Superior temporal gyrus (tissue), 1 donor: ENCODE results near the gene SLC32A1.

Experiments
- DNase-seq: peaks from one replicate; pipeline ENCODE4 v3.0.0-alpha.2; 2016; ENCODE audit errors: extremely low spot score

Gene SLC32A1

DNA sequence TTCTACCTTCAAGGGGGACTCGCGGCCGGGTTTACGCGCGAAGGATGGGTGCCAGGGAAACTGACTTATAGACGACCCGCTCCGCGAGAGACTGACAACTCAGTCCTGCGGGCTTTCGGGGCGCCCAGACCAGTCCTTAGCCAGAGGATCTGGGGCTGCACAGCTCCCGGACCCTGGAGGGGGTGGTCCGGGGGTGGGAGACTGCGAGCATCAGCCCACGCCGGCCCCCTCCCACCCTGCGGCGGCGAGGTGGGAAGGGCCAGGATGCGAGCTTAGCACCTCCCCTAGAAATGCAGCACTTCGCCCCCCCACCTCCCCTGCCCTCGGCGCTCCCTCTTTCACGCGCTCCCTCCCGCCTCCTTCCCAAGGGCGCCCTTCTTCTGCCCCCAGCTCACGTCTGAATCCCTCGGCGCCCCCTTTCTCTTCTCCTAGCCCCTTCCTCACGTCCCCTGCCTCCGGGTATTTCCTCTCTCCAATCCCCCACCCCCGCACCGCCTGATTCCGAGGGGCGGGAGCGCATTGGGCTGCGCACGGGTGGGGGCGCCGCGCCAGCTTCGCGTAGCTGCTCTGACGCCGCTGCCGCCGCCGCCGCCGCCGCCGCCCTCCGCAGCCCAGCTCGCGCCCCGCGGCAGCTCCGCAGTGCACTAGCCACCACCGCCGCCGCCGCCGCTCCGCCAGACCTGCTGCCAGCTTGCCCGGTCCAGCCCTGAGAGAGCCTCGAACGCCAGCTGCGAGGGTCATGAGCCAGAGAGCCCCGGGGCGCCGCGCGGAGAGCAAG is at the start of gene SLC32A1:
Gene SLC32A1 (plus strand): TSS at position 639 of the 778 bp plus-strand sequence. CDS start 239 bp downstream, outside the sequence.
- DNase-seq = no peak

DNA sequence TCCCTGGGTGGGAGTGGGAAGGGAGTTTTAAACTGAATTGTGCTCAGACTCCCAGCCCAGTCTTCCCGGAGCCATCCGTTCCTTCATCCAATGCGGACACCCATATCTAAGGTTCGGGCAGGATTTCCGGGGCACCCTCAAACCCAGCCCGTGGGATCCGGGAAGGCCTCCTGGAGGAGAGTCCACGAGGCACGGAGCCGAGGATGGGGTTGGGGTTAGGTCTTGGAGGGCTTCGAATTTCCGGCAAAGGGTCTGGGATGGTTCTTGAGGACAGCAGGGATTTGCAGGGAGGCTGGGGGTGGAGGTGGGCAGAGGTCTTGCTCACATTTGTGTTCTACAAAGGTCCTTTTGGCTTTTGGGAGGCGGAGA is 49.5 kb upstream of the SLC32A1 start:
- DNase-seq = no peak

DNA sequence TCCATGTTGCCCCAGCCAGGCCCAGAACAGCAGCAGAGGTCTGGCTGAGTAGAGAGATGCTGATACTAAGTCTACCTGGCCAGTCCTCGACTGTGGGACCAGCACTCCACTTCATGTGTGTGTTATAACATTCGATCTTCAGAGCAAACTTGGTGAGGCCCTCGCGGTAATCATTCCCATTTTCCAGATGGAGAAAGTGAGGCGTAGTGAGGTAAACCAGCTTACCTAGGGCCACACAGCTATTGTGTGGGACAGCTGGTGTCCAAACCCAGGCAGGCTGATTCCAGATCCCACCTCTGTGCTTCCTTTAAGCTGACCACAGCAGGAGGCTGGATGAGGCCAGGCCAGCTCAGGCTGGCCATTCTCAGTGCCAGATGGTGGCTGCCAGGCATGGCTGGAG is 47.7 kb upstream of the SLC32A1 start:
- no peak for DNase-seq

- peak; percentile 30 for DNase-seq
These were observed 43.6 kb upstream of the SLC32A1 start for GRCh38 chr20:38680500-38681306.

DNA sequence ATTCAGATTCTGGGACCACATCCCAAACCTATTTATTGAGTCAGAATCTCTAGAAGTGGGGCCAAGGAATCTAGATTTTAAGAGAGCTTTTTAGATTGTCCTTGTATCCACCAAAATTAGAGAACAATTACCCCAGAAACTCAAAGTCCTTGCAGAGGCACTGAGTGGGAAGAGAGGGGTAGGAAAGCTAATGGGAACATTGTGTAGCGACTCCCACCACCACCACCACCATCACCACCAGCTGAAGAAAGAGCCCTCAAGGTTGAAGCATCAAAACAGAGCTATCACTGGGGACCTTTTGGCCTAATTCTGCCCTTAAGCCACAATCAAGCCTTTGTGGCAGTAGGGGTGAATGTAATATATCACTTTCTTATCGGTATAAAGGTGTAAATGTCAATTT is 39.0 kb upstream of the SLC32A1 start:
- DNase-seq = no peak

- no peak for DNase-seq
These were observed 38.3 kb upstream of the SLC32A1 start for GRCh38 chr20:38685853-38686473.

GRCh38 chr20:38692436-38693411 is 31.6 kb upstream of the SLC32A1 start:
- peak; percentile 75 for DNase-seq

GRCh38 chr20:38697306-38697705 is 27.0 kb upstream of the SLC32A1 start:
- no peak for DNase-seq

GRCh38 chr20:38698541-38698940 is 25.7 kb upstream of the SLC32A1 start:
- no peak for DNase-seq

DNA sequence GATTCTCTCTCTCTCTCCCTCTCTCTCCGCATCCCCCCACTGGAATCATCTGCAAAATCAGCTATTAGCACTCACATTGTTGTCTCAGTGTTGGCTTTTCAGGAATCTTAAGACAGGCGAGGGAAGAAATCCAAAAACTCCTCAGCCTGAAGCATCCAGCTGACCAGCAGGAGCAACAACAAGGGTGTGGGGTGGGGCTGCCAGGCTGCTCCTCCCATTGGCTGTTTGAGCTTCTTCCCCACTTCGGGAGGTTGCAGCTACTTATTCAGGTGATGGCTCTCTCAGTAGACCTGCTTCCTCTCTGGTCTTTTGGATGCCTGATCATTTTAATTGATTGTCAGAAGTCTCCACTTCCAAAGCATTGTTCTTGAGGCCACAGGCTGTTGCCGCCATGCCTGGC is 24.1 kb upstream of the SLC32A1 start:
- no peak for DNase-seq

- DNase-seq = no peak
These were observed 23.4 kb upstream of the SLC32A1 start for GRCh38 chr20:38700926-38701325.

GRCh38 chr20:38703526-38703925 is 20.8 kb upstream of the SLC32A1 start:
- DNase-seq = no peak

GRCh38 chr20:38704136-38704535 is 20.1 kb upstream of the SLC32A1 start:
- DNase-seq = no peak

- DNase-seq = no peak
These were observed 17.8 kb upstream of the SLC32A1 start for GRCh38 chr20:38706509-38706908.

GRCh38 chr20:38714308-38714707 is 10.0 kb upstream of the SLC32A1 start:
- DNase-seq = no peak

DNA sequence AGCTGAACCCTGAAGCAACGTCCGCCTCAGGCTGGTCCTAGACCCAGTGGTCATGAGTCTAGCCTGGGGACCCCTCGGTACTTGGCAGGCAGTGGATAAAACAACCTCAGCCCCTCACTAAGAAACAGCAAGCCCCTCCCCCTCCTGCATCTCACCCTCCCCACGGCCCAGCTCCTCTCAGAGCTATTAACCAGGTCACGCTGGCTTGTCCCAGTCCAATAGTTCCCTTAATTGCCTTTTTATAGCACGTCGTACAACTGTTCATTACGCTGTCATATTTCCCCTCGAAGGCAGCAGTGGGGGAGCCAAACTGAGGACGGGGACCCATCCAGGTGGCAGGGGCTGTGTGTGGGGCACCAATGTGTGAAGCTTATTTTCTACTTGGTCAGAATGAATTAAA is 8.6 kb upstream of the SLC32A1 start:
- DNase-seq = no peak

DNA sequence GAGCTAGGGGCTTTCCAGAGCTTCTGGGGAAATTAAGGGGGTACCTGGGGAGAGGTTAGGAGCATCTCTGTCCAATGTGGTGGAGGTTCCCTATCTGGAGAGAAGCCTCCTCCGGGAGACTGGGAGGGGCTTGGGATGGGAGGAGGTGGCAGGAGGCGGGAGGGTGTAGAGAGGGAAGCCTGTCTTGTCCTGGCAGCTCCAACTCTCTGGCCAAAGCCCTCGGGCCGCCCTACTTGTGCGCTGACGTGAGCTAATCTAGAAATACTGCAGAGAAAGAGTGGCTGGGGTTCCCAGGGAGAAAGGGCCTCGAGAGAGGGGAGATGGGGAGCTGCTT is 1.6 kb upstream of the SLC32A1 start:
- DNase-seq = no peak

- DNase-seq = no peak
These were observed 1.1 kb upstream of the SLC32A1 start for GRCh38 chr20:38723017-38723847.

DNA sequence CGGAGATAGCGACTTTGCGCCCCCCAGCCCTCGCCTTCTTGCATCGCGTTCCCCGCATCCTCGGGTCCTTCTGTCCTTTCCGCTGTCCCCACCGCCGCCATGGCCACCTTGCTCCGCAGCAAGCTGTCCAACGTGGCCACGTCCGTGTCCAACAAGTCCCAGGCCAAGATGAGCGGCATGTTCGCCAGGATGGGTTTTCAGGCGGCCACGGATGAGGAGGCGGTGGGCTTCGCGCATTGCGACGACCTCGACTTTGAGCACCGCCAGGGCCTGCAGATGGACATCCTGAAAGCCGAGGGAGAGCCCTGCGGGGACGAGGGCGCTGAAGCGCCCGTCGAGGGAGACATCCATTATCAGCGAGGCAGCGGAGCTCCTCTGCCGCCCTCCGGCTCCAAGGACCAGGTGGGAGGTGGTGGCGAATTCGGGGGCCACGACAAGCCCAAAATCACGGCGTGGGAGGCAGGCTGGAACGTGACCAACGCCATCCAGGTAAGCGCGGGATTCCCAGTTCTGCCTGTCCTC is 401 bp downstream of the SLC32A1 start:
- DNase-seq = no peak

GRCh38 chr20:38725148-38725901 is 1.0 kb downstream of the SLC32A1 start:
- no peak for DNase-seq
